Stimulated activated CD4-positive, alpha-beta T cell treated with anti-CD3 and anti-CD28 coated beads, Interleukin-4, amount 100 ng/mL, for 24 hours (primary cell): ENCODE results near the gene BBLN.
"Not testable (repeated sequence)": the region's sequence is repeated elsewhere in the genome, so short reads cannot be mapped to it uniquely, and the experiment has no call there.

ENCODE experiments used
- DNase-seq: peaks from one replicate; pipeline ENCODE4 v3.0.0-alpha.2; 2020

Gene BBLN, protein sequence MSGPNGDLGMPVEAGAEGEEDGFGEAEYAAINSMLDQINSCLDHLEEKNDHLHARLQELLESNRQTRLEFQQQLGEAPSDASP

DNA sequence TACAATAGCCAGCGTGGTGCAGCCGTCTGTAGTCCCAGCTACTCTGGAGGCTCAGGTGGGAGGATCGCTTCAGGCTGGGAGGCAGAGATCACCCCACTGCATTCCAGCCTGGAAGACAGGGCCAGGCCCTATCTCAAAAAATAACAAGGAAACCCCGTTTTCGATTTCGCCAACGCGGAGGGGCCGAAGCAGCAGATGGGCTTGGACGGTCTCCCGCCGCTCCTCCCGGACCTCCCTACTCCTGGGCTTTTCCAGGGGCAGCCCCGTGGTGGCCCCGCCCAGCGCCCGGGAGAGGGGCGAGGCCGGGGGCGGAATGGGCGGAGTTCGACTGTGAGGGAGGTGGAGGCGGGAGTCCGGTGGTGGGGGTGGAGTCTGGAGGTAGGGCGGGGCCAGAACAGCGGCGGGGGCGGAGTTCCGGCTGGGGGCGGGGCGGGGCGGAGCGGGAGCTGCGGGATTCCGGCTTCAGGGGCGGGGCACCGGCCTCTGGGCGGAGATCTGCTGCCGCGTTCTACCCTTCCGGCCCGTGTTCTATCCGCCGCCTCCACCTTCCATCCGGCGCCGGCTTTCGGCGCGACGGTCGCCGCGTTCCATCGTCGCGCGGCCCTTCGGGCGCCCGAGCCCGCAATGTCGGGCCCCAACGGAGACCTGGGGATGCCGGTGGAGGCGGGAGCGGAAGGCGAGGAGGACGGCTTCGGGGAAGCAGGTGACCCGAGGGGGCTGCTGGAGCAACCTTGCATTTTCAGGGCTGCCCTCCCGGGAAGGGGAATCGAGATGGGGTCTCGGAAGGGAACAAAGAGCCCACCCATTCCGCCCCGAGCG, at the start of gene BBLN:
Gene BBLN (plus strand): TSS at position 482 of the 819 bp plus-strand sequence. CDS start 143 bp downstream, at position 625.
- peak; percentile 94 for DNase-seq

DNA sequence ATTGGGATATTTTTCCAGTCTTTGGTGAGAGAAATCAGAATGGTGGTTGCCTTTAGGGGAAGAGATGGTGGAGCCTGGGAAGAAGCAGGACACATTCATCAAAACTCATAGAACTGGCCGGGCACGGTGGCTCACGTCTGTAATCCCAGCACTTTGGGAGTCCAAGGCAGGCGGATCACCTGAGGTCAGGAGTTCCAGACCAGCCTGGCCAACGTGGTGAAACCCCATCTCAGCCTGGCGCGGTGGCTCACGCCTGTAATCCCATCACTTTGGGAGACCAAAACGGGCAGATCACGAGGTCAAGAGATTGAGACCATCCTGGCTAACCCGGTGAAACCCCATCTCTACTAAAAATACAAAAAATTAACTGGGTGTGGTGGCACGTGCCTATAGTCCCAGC, 48.3 kb upstream of the BBLN start:
- not testable (repeated sequence) for DNase-seq

DNA sequence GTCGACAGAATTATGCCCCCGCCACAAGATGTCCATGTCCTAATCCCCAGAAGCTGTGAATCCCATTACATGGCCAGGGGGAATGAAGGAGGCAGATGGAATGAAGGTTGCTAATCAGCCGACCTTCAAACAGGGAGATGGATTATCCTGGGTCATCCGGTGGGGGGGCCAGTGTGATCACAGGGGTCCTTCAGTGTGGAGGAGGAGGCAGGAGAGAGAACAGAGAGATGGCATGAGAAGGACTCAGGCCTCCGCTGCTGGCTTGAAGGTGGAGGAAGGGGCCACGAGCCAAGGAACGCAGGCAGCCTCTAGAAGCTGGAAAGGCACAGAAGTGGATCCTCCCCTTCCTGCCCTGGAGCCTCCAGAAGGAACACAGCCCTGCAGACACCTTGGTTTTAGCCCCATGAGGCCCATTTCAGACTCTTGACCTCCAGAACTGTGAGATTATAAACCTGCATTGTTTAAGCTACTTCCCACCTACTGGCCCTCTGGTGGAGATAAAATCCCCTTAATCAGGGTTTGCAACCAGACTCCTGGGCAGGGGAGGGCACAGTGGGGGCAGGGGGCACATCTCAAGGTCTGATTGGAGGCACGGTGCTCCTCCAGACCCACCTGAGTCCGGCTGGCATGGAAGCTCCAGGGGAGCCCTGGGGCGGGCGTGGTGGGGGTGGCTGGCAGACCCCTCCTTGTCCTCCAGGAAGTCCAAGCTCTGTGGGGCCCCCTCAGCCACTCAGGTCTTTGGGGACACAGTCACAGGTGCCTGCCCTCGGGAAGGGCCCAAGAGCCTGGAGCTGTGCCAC, 46.3 kb upstream of the BBLN start:
- no peak for DNase-seq

DNA sequence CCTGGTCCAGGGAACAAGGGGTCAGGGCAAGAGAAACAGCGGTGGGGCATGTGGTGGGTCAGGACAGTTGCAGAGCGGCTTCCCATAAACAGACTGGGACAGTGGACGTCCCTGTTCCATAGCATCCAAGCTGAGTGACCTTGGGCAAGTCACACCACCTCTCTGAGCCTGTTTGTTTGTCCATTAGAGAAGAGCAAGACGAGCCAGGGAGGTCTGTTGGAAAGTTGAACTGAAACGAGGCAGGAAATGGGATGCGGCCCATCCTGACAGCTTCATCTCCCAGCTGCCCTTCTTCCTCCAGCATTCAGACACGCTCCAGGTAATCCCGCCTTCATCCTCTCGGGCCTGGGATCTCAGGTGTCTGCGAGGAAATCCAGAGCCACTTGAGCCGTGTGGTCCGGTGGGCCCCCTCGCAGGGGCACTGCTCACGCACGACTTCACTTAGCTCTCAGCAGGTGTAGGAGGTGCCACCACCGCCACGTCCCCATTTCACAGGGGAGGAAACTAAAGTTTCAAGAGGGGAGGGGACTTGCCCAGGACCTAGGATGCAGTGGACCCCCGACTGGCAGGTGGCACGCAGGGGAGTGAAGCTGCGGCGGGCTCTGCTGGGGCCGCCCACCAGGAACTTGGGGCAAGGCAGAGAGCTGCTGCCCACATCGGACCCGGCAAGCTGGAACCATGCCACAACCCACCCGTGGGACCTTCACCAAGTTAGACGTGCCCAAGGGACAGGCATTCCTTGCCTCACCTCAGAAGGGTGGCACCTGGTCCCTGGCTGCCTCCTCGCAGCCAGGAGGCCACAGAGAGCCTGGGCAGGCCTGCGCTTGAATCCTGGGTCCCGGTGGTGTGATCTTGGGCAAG, 45.5 kb upstream of the BBLN start:
- DNase-seq, result no peak

DNA sequence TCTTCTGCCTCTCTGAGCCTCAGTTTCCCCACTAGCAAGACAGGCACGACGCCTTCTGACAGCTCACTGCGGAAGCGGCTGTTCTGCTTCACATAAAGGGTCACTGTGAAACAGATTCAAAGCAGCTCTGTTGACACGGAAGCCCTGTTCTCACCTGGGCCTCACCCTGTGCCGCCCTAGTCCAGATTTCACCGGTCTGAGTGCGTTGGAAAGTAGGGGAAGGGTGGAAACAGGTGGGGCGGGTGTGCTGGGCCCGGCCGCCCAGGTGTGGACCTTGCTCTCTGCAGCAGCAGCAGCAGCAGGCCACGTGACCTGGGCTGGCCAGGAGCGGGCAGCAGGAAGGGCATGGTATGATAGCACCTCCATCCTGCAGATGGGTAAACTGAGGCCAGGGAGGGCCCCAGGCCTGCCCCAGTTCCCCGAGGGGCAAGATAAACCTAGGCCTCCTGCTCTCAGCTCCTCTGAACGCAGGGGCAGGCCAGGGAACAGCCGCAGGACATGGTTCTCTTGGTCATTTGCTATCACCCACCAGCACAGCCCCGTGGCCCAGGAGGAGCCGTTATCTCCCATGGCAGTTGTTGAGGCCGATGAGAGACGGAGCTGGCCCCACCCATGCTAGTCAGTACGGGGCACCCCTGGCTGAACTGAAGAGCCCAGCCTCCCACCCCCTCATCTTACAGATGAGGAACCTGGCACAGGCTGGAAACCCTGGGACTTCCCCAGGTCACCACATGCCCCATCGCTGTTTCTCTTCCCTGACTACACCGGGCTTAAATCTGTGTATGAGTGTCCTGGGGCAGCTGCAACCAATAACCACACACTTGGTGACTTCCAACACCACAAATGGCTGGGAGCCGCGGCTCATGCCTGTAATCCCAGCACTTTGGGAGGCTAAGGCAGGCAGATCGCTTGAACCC, 44.6 kb upstream of the BBLN start:
- DNase-seq, result no peak

DNA sequence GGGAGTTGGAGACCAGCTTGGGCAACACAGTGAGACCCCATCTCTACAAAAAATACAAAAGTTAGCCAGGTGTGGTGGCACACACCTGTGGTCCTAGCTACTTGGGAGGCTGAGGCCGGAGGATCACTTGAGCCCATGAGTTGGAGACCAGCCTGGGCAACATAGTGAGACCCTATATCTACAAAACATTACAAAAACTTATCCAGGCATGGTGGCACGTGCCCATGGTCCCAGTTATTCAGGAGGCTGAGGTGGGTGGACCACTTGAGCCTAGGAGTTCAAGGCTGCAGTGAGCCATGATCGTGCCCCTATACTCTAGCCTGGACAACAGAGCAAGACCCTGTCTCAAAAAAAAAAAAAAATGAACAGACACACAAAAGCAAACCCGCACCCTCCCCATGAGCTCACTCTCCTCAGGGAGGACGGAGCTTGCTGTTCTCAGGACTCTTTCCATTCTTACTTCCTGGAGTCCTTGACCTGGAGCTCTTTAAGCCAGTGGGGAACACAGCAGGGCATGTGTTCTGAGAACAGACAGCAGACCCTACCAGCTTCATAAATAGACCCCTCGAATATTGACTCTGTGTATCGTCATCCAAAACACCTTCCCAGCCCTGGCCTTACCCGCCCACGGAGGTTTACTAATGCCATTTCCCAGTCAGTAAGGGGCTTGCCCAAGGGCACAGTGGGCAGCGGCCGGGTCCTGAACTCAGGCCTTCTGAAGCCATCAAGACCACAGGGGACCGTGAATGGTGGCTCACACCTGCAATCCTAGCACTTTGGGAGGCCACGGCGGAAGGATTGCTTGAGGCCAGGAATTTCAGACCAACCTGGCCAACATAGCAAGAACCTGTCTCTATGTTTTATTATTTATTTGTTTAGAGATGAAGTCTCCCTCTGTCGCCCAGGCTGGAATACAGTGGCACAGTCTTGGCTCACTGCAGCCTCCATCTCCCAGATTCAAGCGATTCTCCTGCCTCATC, 43.7 kb upstream of the BBLN start:
- no peak for DNase-seq

DNA sequence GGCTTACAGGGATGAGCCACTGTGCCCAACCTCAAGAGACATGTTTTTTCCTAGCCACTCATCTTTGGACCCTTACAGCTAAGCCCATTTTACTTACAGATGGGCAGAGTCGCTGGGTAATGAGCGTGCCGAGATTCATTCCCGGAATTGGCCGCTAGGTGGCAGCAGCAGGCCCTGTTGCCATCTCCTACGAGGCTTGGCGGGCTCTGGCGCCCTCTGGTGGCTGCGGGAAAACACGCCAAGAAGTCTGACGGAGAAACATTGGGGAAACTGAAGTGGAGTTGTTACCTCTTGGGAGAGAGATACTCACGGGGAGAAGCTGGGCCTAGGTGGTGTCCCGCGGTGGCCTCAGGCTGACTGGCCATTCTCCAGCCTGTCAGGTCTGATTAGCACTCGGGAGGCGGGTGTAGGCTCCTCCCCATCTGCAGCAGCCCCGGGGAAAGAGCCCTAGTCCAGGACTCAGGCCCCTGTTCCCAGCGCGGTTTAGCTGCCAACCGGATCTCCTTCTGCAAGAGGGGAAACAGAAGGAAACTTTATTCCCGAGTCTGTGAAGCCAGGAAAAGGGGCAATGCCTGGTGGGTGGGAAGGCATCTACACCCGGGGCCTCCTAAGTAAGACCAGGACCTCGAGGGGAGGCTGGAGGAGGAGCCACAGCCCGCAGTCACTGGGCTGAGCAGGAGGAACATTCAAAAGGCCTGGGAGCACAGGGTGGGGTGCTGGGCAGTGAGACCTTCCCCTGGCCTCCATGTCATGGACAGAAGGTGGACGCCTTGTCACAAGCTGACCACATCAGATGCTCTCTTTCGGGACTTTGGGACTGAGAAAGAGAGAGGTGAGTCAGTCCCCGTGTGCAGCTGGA, 42.2 kb upstream of the BBLN start:
- peak; percentile 98 for DNase-seq

DNA sequence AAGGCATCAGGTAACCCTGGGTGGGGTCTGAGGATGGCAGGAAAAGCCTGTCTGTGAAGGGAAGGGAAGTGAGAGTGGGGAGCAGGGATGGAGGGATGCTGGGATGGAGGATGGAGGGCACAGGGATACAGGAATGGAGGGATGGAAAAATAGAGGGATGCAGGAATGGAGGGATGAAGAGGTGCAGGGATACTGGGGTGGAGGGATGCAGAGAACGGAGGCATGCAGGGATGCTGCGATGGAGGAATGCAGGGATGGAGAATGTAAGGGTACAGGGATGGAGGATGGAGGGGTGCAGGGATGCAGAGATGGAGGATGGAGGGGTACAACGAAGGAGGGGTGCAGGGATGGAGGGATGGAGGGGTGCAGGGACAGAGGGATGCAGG, 41.6 kb upstream of the BBLN start:
- DNase-seq, result no peak

DNA sequence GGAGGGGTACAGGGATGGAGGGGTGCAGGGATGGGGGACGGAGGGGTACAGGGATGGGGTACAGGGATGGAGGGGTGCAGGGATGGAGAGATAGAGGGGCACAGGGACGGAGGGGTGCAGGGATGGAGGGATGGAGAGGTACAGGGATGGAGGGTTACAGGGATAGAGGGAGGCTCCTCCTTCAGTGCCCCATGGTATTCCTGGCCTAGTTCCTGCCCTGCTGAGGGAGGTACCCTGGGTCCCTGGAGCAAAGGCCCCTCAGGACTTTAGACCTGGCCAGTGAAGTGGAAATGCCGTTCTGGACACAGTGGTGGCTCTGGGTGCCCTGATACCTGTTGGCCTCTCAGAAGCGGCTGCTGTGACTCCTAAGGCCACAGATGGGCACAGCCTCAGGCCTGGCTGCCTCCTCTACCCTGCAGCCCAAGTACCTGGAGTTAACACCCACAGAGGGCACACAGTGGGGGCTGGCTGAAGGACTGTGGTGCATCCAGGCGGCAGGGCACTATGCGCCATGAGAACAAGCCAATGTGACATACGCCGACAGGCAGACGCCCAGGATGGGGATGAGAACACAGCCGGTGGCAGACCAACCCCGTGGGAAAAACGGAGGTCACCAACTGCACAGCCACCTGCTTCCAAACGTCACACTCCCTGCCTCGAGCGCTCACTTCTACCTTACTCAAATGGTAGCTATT, 40.9 kb upstream of the BBLN start:
- no peak for DNase-seq

DNA sequence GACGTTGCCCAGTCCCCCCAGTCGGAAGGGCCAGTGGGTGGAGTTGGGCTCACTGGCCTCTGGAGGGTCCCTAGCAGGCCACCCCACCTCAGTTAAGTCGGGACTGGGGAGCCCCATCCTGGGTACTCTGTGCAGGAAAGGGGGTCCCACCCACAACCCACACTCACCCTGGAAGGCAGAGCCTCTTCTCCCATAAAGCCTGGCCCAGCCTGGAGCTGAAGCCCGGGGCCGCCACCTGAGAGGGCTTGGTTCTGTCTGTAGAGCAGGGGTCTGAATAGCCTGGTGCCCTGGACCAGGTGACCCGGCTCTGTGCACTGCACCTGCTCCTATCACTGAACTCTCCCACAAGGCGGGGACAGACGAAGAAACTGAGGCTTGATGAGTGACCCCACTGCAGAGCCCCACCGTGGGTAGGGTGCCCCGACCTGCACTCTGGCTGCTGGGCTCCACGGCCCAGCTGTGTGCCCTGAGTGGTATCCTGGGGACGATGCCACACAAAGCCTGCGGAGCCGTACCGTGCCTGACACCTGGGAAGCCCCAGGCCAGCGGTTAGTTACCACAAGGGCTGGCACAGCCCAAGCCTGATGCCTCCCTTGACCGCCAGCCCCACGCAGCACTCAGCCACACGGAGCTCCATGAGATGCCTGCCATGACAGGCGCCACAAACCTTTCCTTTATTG, 39.9 kb upstream of the BBLN start:
- DNase-seq, result no peak

DNA sequence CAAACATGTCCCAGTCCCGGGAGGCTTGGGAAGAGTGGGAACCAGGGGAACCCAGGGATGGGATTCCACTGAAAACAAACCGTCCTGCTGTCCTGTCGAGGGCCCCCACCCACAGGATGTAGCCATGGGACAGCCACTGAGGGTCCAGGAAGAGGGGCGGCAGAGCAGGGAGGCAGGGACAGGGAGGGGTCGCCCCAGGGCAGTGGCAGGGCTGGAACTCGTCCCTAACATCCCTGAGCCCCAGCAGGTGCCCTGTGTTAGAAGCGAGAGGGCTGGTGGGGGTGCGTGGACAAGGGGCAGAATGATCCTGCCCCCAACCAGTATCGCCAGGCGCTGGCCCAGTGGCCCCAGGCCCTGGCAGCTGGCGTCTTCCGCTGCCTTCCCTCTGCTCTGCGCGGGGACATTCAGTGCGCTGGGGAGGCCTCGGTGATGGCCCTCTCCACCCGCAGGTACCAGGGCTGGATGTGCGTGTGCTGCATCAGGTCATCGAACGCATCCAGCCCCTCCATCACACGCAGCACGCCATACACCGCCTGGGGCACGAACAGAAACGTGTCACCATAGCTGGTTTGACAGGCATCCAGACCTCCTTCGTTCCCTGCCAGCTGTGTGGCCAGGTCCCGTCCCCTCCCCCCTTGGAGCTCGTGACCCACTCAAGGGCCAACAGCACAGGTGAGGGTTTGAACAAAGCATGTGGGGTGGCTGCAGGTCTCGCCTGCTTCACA, 39.2 kb upstream of the BBLN start:
- no peak for DNase-seq

DNA sequence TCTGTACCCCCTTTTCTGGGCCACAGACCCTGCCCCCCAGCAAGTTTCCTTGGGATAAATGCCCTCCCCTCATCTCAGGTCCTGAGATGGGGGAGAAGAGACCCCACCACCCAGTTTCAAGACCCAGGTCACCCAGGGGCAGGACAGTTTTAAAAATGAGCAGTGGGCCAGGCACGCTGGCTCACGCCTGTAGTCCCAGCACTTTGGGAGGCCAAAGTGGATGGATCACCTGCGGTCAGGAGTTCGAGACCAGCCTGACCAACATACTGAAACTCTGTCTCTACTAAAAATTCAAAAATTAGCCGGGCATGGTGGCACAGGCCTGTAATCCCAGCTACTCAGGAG, 38.6 kb upstream of the BBLN start:
- DNase-seq, result no peak

DNA sequence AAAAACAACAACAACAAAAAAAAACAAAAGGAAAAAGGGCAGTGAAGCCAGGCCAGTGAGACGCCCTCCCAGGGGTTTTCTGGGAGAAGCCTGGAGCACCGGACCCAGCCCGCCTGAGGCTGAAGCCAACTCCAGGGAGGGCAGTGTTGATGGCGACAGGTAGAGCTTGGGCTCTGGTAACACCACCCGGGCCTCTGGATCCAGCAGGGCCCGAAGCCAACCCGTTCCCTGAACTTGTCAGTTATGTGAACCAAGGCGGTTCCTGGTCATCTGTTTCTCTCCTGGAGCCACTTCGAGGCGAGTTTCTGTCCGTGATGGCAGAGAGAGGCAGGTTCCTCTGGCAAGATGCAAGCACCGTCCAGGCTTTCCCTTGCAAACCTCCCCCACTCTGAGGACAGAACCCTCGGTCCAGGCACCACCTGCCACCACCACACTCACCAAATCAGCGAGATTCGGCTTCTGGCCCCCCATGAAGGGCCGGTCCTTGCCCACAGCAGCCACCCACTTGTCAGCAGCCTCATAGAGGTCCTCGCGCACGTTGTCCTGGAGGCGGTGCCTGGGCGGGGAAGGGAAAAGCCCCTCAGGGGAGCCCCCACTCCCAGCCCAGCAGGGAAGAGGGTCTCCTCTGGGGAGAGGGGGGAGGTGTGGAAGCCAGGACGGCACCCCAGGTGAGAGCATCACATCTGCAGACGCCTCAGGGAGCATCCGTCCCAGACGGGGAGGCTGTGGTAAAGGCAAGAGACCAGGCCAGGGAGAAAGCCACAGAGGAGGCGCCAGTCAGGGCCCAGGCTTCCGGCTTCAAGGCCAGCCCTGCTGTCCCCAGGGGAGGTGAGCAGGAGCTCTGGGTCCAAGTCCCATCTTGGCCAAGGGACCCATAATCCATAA, 37.9 kb upstream of the BBLN start:
- no peak for DNase-seq

DNA sequence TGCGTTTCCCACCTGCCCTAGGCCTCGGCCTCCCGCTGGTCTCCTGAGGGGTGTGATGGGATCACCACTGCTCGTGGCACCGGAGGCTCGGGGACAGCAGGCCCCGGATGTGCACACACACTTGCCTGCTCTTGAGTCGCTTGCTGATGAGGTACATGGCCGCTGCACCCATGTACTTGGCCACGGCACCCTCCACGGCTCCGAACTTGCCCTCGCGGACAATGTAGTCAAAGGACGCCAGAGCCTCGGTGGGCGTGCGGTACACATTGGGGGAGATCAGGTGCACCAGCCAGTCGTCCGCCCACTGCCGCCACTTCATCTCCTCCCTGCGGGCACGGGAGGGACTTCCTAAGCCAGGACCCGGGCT, 37.3 kb upstream of the BBLN start:
- no peak for DNase-seq

DNA sequence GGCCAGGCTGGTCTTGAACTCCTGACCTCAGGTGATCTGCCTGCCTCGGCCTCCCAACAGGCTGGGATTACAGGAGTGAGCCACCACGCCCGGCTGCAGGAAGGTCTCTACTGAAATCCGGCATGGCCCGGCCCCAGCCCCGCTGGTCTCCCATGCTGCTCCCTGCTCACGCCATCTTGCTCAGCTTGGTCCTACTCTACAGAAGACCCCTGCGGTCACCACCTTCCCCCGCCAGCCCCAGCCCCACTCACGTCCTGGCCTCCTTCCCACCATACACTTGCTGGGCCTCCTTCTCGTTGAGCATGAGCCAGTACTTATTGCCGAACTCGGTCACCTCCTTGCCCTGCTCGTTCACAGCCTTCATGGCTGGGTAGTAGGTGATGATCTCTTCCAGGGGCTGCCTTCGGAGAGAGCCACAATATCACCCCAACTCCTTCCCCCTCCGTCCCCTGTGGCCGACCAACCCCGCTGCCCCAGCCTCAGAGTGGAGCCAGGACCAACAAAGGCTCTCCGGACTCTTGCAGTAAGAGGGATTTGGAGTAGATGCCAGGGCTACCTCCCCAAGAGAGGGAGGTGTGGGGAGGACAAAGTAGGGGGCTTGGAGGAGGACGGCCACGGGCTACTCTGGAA, 36.5 kb upstream of the BBLN start:
- DNase-seq, result no peak

DNA sequence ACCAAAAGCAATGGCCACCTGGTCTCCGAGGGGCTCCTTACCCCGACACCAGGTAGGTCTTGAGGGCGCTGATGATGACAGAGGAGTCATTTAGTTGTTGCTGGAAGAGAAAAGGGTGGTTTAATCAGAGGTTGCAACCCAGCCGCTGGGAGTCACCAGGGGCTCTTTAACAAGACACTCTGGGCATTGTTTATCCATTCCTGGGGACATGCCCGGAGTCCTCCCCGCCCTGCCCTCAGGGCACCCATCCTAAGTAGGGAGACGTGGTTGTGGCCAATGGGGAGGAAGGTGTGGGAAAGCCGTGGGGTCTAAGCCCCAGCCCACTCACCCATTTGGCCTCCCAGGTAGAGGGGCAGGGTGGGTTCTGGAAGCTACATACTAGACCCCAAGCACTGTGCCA, 35.6 kb upstream of the BBLN start:
- DNase-seq, result no peak
